Measurements from ENCODE around the gene MUC2.
"Not testable (repeated sequence)": the region's sequence is repeated elsewhere in the genome, so short reads cannot be mapped to it uniquely, and the experiment has no call there.

Gene MUC2

DNA sequence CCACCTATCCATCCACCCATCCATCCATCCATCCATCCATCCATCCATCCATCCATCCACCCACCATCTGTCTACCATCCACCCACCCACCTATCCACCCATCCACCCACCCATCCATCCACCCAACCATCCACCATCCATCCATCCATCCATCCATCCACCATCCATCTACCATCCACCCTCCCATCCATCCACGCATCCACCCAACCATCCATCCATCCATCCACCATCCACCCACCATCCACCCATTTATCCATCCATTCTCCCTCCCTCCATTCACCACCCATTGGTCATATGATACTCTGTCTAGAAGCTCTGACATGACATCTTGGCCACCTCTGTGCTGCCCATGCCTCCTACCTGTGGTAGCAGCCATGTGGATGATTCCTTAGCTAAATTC is 31.7 kb downstream of the MUC2 start:
- DNase-seq (ENCODE audit: low read depth in 2 of 2) = no peak

DNA sequence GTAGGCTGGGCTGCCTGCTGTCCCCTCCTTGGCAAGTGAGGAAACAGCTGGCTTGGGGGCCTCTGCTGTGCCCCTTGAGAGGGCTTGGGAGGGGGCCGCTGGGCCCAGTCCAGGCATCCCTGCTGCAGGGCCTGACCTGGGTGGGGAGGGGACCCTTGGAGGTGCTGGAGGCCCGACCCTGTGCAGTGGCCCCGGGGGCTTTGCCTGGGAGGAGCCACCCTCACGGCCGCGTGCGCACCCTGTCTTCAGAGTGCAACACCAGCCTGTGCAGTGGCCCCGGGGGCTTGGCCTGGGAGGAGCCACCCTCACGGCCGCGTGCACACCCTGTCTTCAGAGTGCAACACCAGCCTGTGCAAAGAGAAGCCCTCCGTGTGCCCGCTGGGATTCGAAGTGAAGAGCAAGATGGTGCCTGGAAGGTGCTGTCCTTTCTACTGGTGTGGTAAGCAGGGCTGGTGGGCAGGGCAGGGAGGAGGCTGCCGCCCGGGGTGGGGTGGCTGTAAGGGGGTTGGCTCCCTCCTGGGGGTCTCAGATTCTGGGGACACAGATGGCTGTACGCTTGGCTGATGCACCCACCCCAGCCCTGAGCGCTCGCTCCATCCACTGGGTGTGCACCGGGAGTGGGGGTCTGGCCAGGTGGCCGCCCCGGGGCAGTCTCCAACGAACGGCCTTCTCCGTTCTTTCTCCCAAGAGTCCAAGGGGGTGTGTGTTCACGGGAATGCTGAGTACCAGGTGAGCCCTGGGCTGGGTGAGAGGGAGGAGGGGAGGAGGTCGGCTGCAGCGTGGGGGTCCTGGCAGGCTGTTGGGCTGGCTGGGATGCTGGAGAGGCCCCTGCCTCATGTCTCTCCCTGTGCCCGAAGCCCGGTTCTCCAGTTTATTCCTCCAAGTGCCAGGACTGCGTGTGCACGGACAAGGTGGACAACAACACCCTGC is 32.9 kb downstream of the MUC2 start:
- no peak for DNase-seq (ENCODE audit: low read depth in 2 of 2)

DNA sequence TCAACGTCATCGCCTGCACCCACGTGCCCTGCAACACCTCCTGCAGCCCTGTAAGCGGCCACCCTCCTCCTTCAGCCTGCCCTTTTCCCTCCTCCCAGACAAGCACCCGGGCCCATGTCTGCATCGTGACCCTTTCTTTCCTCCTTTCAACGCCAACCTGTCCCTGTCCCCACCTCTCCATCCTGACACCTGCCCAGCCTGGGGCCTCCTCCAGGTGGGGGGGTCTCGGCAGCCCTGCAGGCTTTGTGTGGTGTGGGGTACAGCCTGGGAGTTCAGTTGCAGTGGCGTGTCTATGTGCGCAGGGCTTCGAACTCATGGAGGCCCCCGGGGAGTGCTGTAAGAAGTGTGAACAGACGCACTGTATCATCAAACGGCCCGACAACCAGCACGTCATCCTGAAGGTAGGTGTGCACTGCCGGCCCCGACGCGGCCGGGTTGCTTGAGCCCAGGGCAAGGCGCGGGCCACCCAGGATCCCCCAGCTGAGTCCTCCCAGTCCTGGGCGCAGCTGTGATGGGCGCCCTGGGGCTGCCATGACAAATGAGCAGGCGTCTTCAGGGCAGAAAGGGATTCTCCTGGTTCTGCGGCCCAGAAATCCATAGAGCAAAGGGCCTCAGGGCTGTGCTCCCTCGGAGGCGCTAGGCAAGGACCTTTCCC is 33.7 kb downstream of the MUC2 start:
- DNase-seq (ENCODE audit: low read depth in 2 of 2) = no peak

DNA sequence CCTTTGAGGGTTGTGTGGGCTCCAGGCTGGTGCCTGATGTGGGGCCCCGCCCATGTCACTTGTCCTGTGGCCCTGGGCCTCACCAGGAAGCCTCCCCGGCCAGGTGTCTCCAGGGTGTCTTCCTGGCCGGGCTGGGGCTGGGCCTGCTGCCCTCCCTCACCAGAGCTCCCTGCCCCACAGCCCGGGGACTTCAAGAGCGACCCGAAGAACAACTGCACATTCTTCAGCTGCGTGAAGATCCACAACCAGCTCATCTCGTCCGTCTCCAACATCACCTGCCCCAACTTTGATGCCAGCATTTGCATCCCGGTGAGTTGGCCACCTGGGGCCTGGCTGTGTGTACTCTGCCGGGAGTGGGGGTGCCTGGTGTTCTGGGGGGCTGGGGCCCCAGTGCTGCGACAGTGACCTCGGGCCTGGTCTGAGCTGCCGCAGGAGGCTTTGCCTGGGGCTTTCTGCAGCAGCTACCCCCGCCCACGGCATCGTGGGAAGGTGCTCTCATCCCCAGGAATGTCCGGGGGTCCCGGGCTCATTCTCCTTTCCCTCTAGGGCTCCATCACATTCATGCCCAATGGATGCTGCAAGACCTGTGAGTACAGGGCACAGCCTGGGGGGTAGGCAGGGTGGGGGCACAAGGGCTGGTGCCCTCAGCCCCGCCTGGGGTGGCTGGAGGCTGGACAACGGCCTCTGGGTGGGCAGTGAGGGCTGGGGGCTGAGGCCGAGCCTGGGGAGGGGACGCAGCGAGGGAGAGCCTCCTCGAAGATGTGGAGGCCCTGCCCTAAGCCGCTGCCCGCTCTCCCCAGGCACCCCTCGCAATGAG is 34.6 kb downstream of the MUC2 start:
- DNase-seq (ENCODE audit: low read depth in 2 of 2) = no peak

DNA sequence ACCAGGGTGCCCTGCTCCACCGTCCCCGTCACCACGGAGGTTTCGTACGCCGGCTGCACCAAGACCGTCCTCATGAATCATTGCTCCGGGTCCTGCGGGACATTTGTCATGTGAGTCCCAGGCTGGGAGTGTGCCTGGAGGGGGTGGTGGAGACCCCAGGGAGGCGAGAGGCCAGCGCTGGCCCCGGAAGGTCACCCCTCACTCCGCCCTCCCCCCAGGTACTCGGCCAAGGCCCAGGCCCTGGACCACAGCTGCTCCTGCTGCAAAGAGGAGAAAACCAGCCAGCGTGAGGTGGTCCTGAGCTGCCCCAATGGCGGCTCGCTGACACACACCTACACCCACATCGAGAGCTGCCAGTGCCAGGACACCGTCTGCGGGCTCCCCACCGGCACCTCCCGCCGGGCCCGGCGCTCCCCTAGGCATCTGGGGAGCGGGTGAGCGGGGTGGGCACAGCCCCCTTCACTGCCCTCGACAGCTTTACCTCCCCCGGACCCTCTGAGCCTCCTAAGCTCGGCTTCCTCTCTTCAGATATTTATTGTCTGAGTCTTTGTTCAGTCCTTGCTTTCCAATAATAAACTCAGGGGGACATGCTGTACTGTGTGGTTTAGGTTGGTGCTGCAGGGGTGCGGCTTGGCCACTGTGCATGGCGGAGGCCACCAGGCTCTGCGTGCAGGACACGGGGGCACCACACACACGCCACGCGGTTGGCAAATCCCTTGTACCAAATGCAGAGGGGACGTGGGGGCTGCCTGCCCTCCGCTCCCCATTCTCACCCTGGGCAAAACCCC is 35.4 kb downstream of the MUC2 start:
- no peak for DNase-seq (ENCODE audit: low read depth in 2 of 2)

DNA sequence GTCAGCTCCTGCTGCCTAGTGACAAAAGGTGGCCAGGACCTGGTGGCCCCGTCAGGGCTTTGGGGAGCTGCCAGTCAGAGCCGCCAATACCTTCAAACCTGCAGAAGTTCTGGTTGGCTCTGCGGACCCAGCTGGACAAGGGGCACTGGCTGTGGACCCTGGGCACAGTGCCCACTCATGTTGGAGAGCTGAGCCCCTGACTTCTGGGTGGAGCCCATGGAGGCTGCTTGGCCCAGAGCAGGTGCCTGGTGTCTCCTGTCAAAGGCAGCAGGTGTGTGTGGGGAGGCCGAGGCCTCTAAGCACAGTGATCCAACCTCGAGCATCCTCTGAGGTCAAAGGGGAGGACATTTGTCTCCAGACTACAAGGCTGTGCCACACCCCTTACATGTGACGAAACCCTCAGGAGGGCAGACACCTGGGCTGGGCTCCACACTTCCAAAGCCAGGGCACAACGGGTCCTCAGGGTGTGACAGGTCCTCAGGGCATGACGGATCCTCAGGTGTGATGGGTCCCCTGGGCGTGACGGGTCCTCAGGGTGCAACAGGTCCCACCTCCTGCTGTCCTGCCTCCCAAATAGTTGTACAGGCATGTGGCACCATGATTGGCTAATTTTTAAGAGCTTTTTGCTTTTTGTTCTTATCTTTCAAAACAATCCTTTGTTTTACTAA is 37.0 kb downstream of the MUC2 start:
- no peak for DNase-seq (ENCODE audit: low read depth in 2 of 2)

DNA sequence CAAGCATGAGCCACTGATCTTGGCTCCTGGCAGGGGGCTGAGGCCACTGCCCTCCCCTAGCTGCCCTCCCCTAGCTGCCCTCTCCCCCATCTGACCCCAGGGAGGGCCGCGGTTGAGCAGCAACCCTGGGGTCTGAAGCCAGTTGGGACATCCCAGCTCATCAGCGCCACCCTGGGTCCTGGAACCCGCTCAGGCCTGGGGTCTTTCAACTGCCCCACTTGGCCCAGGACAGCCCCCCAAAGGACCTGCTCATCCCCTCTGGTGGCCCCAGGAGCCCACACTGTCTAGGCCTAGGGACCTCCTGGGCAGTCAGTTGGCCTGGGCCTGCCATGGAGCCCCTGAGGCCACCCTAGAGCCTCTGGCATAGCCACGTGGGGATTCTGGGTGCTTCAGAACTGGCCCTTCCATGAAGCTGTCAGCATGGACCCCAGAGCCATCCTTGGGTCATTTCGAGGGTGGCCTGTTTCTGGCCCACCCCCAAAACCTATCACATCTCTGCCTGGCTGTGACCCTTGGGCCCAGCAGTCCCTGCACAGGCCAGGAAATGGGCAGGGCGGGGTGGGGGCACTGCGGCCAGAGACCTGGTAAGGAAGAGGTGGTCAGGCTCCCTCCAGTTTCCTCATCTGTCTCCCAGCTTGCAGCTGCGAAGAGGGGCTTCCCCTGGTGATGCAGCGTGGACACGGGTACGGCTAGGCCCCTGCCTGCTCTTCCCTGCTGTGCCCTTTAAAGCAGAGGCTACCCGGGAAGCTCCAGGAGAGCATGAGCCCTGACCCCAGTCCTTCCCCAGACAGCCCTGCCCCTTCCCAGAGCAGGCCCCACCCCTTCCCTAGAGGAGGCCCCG is 37.9 kb downstream of the MUC2 start:
- DNase-seq (ENCODE audit: low read depth in 2 of 2) = no peak

DNA sequence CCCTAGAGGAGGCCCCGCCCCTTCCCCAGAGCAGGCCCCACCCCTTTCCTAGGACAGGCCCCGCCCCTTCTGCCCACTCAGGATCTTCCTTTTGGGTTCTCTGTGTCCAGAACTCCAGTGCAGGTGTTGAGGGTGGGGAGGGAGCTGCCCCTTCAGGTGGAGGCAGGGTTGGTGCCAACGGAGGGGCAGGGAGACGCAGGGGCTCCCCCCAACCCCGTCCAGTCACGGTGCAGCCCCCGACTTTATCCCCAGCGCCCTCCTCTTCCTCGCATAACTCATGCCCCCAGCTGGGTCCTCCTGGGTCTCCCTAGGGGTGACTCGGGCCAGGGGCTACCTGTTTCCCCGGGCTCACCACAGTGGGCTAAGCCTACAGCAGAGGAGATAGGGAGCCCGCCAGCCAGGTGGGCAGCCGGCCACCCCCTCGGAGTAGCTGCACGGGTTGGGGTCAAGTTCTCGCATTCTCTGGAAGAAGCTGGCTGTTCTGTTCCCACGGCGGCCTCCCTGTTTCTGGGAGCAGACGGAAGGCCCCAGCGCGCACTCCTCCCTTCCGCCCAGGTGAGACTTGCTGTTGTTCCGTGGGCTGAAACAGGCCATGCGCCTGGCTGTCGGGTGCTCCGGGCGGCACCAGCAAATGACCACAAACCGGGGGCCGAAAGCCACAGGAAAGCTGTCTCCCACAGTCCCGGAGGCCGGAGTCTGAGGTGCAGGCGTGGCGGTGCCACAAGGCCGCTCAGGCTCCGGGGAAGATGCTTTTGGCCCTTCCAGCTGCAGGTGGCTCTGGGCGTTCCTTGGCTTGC is 38.9 kb downstream of the MUC2 start:
- DNase-seq (ENCODE audit: low read depth in 2 of 2) = no peak

DNA sequence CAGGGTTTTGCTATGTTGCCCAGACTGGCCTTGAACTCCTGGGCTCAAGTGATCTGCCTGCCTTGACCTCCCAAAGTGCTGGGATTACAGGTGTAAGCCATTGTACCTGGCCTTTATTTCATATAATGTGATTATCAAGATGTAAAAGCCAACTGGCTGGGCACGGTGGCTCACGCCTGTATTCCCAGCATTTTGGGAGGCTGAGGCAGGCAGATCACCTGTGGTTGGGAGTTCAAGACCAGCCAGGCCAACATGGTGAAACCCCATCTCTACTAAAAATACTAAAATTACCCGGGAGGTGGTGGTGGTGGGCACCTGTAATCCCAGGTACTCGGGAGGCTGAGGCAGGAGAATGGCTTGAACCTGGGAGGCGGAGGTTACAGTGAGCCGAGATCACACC is 40.6 kb downstream of the MUC2 start:
- DNase-seq (ENCODE audit: low read depth in 2 of 2) = not testable (repeated sequence)

DNA sequence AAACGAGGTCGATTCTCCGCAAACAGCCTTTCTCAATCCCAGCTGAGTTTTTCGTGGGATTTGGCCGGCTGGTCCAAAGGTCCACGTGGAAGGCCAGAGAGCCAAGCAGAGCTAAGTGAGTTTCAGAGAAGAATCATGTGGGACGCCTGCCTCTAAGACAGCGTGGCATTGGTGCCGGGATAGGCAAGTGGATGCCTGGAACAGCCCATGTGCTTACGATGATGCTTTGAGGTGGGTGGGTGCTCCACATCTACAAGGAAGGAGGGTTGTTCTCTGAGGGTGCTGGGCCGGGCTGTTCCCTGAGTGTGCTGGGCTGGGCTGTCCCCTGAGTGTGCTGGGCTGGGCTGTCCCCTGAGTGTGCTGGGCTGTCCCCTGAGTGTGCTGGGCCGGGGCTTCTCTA is 41.4 kb downstream of the MUC2 start:
- no peak for DNase-seq (ENCODE audit: low read depth in 2 of 2)

DNA sequence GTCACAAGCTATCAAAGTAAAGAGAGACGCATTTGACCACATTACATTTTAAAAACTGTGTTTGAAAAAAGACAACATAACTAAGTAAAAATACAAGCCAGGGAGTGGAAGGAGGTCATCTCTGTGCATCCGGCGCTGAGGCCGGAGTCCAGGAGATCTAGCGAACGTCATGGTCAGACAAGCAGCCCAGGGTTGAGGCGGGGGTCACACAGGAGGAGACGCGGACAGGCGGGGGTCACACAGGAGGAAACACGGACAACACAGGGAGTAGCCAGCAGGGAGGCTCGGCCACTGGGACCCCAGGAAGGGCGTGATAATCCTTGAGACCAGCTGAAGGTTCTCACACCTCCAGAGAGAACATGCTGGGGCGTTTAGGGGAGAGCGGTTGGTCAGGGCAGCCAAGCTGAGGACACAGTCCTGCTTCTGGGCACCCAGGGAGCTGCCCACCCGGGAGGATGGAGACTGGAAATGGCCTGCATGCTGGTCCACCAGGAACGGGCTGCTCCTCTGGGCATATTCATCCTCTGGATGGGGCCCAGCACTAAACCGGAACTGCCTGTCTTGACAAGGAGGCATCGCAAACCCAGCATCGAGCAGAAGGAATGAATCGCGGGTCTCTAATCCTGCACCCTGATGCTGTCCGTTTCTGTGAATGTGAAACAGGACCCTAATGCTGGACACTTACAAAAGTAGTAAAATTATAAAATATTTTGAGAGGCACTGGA is 42.2 kb downstream of the MUC2 start:
- DNase-seq (ENCODE audit: low read depth in 2 of 2) = no peak

DNA sequence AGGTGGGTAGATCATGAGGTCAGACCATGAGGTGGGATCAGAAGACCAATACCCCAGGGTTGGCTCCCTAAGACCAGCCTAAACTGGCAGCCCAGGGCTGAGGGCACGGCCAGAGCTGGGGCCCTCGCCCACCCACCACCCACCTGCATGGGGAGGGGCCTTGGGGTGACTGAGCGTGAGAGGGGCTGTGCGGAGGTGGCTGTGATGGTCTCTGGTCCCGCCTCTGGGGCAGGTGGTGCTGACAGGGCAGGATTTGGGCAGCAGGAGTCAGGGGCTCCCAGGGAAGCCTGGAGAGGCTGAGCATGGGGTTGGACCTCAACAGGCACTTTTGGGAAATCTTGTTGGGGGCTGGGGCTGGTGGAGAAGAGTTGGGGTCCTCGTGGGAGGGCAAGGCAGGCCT is 43.3 kb downstream of the MUC2 start:
- DNase-seq (ENCODE audit: low read depth in 2 of 2) = no peak

DNA sequence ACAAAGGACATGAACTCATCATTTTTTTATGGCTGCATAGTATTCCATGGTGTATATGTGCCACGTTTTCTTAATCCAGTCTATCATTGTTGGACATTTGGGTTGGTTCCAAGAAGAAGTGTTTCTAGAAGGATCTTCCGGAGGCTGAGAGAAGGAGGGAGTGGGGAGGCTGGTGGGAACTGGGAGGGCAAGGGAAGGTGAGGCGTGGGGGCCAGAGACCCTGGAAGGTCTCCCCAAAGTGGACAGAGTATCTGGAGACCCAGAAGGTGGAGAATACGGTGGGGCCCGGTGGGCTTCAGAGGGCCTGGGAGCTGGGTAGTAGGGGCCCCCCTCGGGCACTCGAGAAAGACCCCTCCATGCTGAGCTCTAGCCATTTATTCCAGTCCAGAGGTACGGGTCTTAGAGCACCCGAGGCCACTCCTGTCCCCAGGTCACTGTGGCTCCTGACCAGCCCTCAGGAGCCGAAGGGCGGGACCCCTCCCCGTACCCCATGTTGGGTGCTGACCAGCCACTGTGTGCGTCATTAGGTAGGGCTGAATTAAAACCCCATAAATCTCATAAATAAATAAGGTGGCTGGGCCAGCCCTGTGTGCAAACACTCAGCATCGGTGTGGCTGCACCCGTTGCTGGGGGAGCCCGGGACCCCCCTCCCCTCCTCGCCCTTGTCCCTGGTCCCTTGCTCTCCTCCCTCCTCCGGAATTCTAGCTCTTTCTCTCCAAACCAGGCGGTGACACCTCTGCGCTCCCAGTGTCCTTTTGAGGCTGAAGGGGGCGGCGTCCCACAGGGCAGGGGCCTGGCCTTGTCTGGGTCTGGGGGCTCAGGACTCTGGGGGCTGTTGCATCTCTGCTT is 44.3 kb downstream of the MUC2 start:
- DNase-seq (ENCODE audit: low read depth in 2 of 2) = no peak

DNA sequence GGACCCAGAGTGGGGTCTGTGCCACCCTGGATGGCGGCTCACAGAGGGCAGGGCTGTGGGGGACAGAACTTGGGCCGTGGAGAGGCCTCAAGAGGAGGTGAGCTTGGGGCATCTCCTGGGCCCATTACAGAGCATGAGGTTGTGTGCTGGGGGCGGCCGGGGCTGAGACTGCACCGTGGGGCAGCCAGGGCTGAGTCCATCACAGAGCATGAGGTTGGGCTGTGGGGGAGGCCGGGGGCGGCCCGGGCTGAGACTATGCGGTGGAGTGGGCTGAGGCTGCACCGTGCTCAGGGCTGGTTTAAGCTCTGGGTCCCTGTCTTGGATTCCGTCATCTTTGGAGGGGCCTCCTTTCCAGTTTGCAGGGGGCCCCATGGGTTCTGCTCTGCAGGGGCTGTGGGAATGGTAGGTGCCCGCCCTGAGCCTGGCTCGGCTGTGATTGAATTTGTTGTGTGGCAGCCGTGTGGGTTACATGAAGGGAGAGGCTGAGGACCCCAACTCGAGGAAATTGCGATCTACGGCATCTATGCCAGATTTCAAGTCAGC is 45.0 kb downstream of the MUC2 start:
- no peak for DNase-seq (ENCODE audit: low read depth in 2 of 2)

DNA sequence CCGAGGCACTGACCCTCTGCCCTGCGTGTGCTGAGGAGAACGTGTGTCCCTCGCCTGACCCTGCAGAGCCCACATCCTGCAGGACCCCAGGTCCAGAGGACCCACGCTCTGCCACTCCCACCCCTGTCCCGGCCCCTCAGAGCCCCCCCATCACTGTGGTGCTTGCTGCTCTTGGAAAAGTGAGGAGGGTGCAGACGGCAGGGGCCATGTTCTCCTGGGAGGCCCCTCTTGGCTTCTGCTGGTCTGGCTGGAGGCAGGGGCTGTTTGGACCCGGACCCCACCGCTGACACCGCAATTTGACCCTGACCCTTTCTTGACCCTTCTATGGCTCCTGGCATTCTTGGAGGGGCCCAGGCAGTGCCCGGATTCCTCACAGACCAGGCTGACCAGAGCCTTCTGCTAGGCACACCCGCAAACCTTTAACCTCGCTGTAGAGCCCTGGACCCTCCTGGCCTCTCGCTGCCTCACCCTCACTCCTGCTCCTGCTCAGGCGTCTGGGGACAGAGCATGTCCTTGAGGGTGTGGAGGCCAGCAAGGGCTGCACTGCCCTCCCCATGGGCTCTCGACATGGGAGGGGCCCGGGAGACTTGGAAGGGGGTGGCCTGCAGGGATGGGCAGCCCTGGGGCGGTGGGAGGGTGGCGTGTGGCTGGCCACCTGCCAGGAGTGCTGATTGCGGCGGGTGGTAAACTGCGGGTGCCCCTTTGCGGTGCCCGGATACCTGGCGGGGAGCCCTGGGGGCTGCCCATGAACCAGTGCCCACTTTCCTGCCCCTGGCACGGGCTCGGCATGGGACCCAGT is 46.1 kb downstream of the MUC2 start:
- no peak for DNase-seq (ENCODE audit: low read depth in 2 of 2)

DNA sequence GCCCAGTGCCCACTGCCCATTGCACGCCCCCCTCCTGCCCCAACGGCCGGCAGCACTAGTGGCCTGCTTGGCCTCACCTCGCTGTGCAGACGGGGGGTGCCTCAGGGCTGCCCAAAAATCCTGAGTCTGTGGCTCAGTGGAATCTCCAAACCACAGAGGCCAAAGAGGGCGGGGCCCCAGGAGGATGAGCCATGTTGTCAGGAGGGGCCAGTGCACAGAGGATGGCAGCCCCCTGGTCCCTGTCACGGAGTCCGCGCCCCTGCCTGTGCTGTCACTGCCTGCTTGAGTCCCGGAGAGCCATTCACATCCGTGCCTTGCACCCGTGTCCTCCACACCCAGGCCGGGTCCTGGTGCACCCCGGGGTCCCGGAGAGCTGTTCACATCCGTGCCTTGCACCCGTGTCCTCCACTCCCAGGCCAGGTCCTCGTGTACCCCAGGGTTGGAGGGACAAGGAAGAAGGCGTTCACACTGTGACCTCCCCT is 46.7 kb downstream of the MUC2 start:
- DNase-seq (ENCODE audit: low read depth in 2 of 2) = no peak

All from stimulated activated CD8-positive, alpha-beta memory T cell treated with anti-CD3 and anti-CD28 coated beads, Interleukin-15, amount 100 ng/mL, for 48 hours (primary cell).